Activated CD4-positive, alpha-beta T cell treated with anti-CD3 and anti-CD28 coated beads, Interleukin-2, amount 10 ng/mL, durations not matched to agents 24 days and 14 days (primary cell): ENCODE measurements around the gene IL1RN. TPM values are rescaled to one million over a fixed set of nuclear protein-coding genes. Genes with fewer than 3 reads are reported as not detected.

Source experiments
- DNase-seq: peaks from one replicate; pipeline ENCODE4 v3.0.0; 2022
- H3K27ac Mint-ChIP-seq: one replicate; pipeline ENCODE4 v1.8.0; 2022; ENCODE audit warnings: mild to moderate bottlenecking, mixed read lengths
- H3K27me3 Mint-ChIP-seq: one replicate; pipeline ENCODE4 v1.8.0; 2022; ENCODE audit warnings: mixed read lengths
- H3K36me3 Mint-ChIP-seq: one replicate; pipeline ENCODE4 v1.8.0; 2022; ENCODE audit warnings: low read depth, mild to moderate bottlenecking, mixed read lengths
- H3K4me1 Mint-ChIP-seq: one replicate; pipeline ENCODE4 v1.8.0; 2021; ENCODE audit warnings: mixed read lengths
- H3K4me3 Mint-ChIP-seq: one replicate; pipeline ENCODE4 v1.8.0; 2022; ENCODE audit warnings: mild to moderate bottlenecking, moderate library complexity, mixed read lengths
- H3K9me3 Mint-ChIP-seq: one replicate; pipeline ENCODE4 v1.8.0; 2021; ENCODE audit warnings: mixed read lengths
- intact Hi-C: fragments of 100-400 bp; cut with micrococcal nuclease; formaldehyde crosslinking; loops from one replicate; pipeline ENCODE4 v1.15.1; 2023
- total RNA-seq: library from RNA; stranded (reverse); gene quantifications from 2 replicates; pipeline ENCODE4 v1.2.3, GENCODE V29; 2022

IL1RN gene
- total RNA-seq, 1 donor from 2014 or later, result 3.3 TPM

DNA sequence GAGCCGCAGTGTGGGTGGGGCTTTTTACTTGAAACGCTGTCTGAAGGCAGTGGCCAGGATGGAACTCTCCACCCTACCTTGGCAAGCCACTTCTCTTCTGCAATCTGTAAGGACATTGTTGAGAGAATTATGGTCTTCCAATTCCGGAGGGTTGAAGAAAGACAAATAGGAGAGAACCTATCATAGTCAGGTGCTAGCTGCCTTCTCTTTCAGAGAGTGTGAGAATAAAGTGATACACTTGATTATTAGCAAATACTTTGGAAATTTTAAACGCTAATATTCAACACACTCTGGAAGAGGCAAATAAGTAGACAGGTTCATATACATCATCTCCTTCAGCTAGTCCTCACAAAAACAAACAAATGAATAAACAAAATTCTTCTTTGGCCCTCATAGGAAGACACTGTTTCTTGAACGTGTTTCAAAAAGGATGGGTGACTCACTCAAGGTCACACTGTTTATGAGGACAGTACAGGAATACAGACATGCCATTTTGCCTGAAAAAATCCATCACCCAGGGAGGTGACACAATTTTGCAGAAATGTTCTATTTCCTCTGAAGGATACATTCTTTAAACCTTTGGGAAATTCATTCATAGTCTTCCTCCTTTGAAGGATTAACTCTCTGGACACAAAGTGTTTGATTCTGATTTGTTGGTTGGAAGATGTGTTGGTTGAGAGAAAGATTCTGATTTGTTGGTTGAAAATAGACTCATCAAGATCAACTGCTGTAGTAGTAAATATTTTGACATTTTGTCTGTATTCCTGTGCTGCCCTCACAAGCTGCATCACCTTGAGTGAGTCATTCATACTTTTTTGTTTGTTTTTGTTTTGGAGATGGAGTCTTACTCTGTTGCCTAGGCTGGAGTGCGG lies 2.2 kb upstream of the IL1RN start:
- no peaks in the 10 kb centered on the region for H3K9me3 Mint-ChIP-seq
- DNase-seq, result no peak
- no peak overlapping the region for H3K4me3 Mint-ChIP-seq
- H3K4me1 Mint-ChIP-seq, result peaks cover 40% of the 10 kb centered on the region
- intact Hi-C loops, result loop anchor here (2.0 kb wide), 1 partner anchor 20 kb away; no protein-coding TSS in a partner anchor
- H3K27ac Mint-ChIP-seq, result peak overlapping the region; percentile 36
- H3K36me3 Mint-ChIP-seq, result no peaks in the 10 kb centered on the region
- H3K27me3 Mint-ChIP-seq, result peaks cover 2% of the 10 kb centered on the region

DNA sequence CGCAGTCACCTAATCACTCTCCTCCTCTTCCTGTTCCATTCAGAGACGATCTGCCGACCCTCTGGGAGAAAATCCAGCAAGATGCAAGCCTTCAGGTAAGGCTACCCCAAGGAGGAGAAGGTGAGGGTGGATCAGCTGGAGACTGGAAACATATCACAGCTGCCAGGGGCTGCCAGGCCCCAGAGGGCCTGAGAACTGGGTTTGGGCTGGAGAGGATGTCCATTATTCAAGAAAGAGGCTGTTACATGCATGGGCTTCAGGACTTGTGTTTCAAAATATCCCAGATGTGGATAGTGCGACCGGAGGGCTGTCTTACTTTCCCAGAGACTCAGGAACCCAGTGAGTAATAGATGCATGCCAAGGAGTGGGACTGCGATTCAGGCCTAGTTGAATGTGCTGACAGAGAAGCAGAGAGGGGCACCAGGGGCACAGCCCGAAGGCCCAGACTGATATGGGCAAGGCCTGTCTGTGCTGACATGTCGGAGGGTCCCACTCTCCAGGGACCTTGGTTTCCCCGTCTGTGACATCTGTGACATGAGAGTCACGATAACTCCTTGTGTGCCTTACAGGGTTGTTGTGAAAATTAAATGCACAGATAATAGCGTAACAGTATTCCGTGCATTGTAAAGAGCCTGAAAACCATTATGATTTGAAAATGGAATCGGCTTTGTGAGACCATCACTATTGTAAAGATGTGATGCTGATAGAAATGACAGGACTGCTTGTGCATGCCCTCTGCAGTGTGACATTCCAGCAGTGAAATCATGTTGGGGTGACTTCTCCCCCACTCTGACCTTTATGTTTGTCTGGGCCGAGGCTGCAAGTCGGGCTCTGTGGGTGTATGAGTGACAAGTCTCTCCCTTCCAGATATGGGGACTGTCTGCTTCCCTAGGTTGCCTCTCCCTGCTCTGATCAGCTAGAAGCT lies 510 bp downstream of the IL1RN start:
- Mint-ChIP-seq H3K9me3 (no peaks in the 10 kb centered on the region), H3K27me3 (no peaks in the 10 kb centered on the region), H3K4me3 (no peak overlapping the region), H3K36me3 (no peaks in the 10 kb centered on the region), H3K27ac (no peak overlapping the region), H3K4me1 (peaks cover 35% of the 10 kb centered on the region)
- intact Hi-C loops, result no loop called here
- DNase-seq, result no peak

- DNase-seq, result no peak
- H3K27ac Mint-ChIP-seq, result no peak overlapping the region
- H3K9me3 Mint-ChIP-seq, result no peaks in the 10 kb centered on the region
- peaks cover 34% of the 10 kb centered on the region for H3K4me1 Mint-ChIP-seq
- H3K4me3 Mint-ChIP-seq, result no peak overlapping the region
- no peaks in the 10 kb centered on the region for H3K27me3 Mint-ChIP-seq
- intact Hi-C loops, result no loop called here
- H3K36me3 Mint-ChIP-seq, result no peaks in the 10 kb centered on the region
Observed at GRCh38 chr2:113129519-113130078, 2.2 kb downstream of the IL1RN start.

DNA sequence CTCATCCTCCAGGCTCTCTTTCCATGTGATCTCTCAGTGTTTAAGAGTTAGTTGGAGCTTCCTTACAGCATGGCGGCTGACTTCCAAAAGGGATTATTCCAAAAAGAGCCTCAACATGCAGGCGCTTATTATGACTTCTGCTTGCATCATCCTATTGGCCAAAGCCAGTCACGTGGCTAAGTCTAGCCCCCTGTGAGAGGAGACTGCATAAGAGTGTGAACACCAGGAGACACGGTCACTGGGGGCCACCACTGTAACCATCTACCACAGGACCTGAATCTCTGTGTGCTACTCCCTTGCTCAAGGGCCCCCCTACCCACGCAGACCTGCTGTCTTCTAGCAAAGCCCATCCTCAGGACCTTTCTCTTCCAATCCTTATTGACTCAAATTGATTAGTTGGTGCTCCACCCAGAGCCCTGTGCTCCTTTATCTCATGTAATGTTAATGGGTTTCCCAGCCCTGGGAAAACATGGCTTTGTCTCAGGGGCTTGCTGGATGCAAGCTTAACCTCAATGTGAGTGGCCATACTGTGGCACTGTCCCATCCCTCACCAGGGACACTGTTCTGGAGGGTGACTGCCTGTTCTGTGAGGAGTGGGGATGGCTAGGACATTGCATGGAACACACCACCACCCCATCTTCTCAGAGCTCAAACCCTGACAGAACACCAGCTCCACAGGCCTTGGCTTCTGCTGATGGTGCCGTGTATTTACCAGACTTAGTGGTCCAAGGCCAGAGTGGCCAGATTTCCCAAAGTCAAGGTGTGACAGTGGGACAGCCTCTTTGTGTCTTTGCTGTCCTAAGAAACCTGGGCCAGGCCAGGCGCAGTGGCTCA lies 4.2 kb downstream of the IL1RN start:
- Mint-ChIP-seq H3K27me3 (no peaks in the 10 kb centered on the region), H3K4me1 (peaks cover 29% of the 10 kb centered on the region), H3K4me3 (no peak overlapping the region), H3K27ac (no peak overlapping the region), H3K36me3 (no peaks in the 10 kb centered on the region), H3K9me3 (no peaks in the 10 kb centered on the region)
- intact Hi-C loops, result no loop called here
- no peak for DNase-seq

GRCh38 chr2:113132414-113133021 lies 5.1 kb downstream of the IL1RN start:
- Mint-ChIP-seq H3K27me3 (no peaks in the 10 kb centered on the region), H3K4me3 (no peak overlapping the region), H3K36me3 (no peaks in the 10 kb centered on the region), H3K27ac (no peak overlapping the region), H3K4me1 (peaks cover 28% of the 10 kb centered on the region), H3K9me3 (no peaks in the 10 kb centered on the region)
- intact Hi-C loops, result no loop called here
- no peak for DNase-seq

DNA sequence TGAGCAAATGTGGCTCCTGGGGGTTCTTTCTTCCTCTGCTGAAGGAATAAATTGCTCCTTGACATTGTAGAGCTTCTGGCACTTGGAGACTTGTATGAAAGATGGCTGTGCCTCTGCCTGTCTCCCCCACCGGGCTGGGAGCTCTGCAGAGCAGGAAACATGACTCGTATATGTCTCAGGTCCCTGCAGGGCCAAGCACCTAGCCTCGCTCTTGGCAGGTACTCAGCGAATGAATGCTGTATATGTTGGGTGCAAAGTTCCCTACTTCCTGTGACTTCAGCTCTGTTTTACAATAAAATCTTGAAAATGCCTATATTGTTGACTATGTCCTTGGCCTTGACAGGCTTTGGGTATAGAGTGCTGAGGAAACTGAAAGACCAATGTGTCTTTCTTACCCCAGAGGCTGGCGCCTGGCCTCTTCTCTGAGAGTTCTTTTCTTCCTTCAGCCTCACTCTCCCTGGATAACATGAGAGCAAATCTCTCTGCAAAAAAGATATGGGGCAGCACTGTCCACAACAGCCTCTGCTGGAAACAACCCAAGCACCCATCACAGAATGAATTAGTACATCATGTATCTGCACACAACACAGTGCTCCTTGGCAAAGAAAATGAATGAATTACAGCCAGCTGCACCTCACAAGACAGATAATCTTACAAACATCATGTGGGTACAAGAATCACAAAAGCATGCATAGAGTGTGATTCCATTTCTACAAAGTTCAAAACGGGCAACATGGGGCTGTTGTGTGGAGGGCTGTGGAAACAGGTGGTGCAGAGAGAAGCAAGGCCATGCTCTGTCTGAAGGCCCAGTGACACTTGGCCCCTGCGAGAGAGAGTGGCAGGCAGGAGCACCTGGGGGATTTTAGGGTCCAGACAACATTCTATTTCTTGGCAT lies 6.6 kb downstream of the IL1RN start:
- Mint-ChIP-seq H3K9me3 (no peaks in the 10 kb centered on the region), H3K36me3 (no peaks in the 10 kb centered on the region), H3K27ac (no peak overlapping the region), H3K4me1 (peaks cover 35% of the 10 kb centered on the region), H3K27me3 (no peaks in the 10 kb centered on the region), H3K4me3 (no peak overlapping the region)
- DNase-seq, result peak; percentile 72
- intact Hi-C loops, result no loop called here

DNA sequence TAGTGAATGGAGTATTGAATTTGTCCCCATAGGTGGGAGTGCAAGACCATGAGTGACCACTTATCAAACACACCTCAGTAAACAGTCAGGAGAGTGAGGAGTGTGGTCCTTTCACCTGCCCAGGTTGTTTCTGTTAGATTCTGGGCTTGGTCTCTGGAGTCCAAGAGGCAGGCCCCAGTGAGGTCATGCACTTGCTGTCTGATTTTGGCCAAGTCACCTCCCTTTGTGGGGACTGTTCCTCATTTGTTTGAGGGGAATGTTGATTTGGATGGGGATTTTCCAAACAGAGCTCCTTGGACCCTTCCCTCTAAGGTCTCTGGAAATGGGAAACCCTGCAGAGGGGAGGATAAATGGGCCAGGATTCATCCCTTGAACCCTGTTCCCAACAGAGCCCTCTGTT lies 7.3 kb downstream of the IL1RN start:
- DNase-seq, result no peak
- Mint-ChIP-seq H3K27ac (no peak overlapping the region), H3K27me3 (no peaks in the 10 kb centered on the region), H3K4me3 (no peak overlapping the region), H3K9me3 (no peaks in the 10 kb centered on the region), H3K4me1 (peaks cover 40% of the 10 kb centered on the region), H3K36me3 (no peaks in the 10 kb centered on the region)
- intact Hi-C loops, result loop anchor here (5.0 kb wide), 1 partner anchor 258 kb away; no protein-coding TSS in a partner anchor

- Mint-ChIP-seq H3K9me3 (no peaks in the 10 kb centered on the region), H3K4me3 (no peak overlapping the region), H3K36me3 (no peaks in the 10 kb centered on the region), H3K27me3 (no peaks in the 10 kb centered on the region), H3K4me1 (peaks cover 40% of the 10 kb centered on the region), H3K27ac (no peak overlapping the region)
- DNase-seq, result no peak
- intact Hi-C loops, result loop anchor here (5.0 kb wide), 1 partner anchor 257 kb away; no protein-coding TSS in a partner anchor
Observed at GRCh38 chr2:113135317-113135716, 7.9 kb downstream of the IL1RN start.

GRCh38 chr2:113136828-113137775 lies 9.7 kb downstream of the IL1RN start:
- DNase-seq, result peak; percentile 85
- peaks cover 40% of the 10 kb centered on the region for H3K4me1 Mint-ChIP-seq
- H3K27ac Mint-ChIP-seq, result no peak overlapping the region
- H3K4me3 Mint-ChIP-seq, result no peak overlapping the region
- H3K36me3 Mint-ChIP-seq, result no peaks in the 10 kb centered on the region
- no peaks in the 10 kb centered on the region for H3K27me3 Mint-ChIP-seq
- intact Hi-C loops, result loop anchor here (1.0 to 5.0 kb wide), 2 partner anchors 52 to 255 kb away; no protein-coding TSS in a partner anchor
- H3K9me3 Mint-ChIP-seq, result no peaks in the 10 kb centered on the region

DNA sequence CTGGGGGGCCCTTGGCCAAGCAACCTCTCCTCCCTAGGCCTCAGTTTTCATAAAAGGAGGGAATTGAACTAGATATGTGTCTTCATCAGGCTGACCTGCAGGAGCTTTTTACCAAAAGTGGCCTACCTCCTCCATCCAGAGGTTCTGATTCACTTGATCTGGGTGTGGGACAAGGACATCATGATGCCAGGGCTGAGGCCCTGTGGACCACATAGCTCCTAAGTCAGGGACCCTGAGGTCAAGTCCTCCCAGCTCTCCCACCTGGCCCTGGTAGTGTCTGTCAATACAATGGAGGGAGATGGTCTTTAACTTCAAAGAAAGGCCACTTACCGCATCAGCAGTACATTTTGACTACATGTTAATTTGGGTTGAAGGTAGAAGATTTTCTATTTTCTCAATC lies 10.4 kb downstream of the IL1RN start:
- H3K4me3 Mint-ChIP-seq, result no peak overlapping the region
- no peaks in the 10 kb centered on the region for H3K9me3 Mint-ChIP-seq
- no peaks in the 10 kb centered on the region for H3K27me3 Mint-ChIP-seq
- H3K36me3 Mint-ChIP-seq, result no peaks in the 10 kb centered on the region
- intact Hi-C loops, result loop anchor here (1.0 to 5.0 kb wide), 7 partner anchors 19 to 254 kb away; partner anchors contain the start of gene PSD4
- peaks cover 40% of the 10 kb centered on the region for H3K4me1 Mint-ChIP-seq
- DNase-seq, result no peak
- H3K27ac Mint-ChIP-seq, result no peak overlapping the region
